Head of caudate nucleus (tissue), 42 donors: ENCODE data around the gene PROCR.
A peak's percentile ranks its signal among the peaks of the same experiment; 100 is the strongest.
"Not testable (repeated sequence)": the region's sequence is repeated elsewhere in the genome, so short reads cannot be mapped to it uniquely, and the experiment has no call there.

Experiments used
- DNase-seq, 42 donors: peaks; one replicate each; pipeline versions ENCODE4 v3.0.0 to v3.0.0-alpha.2; 2020 to 2021; ENCODE audit warnings: mixed read lengths in 7 of 42
- intact Hi-C: fragments of 100-400 bp; cut with DNase I; formaldehyde crosslinking; loops from one replicate; pipeline ENCODE4 v1.15.0; 2022

Gene PROCR

DNA sequence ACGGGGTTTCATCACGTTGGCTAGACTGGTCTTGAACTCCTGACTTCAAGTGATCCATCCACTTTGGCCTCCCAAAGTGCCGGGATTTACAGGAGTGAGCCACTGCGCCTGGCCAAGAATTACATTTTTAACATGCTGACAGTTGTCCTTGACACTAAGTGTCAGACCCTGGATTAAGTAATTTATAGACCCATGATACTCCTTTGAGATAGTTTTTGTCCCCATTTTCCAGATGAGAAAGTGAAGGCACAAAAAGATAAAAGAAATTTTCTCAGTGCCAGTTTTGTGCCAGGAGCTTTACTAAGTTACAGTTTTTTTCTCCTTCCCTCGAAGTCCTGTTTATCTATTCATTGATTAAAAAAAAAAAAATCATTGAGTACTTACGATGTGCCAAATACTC is 14.9 kb upstream of the PROCR start:
- intact Hi-C loops = no loop called here
- DNase-seq = no peak

- intact Hi-C loops = not testable (repeated sequence)
Observed at GRCh38 chr20:35160341-35160740, 11.5 kb upstream of the PROCR start.

GRCh38 chr20:35164531-35164930 is 7.3 kb upstream of the PROCR start:
- intact Hi-C loops, DNase-seq: not testable (repeated sequence)

More at GRCh38 chr20:35160341-35160740, 11.5 kb upstream of the PROCR start:
- not testable (repeated sequence) for DNase-seq

DNA sequence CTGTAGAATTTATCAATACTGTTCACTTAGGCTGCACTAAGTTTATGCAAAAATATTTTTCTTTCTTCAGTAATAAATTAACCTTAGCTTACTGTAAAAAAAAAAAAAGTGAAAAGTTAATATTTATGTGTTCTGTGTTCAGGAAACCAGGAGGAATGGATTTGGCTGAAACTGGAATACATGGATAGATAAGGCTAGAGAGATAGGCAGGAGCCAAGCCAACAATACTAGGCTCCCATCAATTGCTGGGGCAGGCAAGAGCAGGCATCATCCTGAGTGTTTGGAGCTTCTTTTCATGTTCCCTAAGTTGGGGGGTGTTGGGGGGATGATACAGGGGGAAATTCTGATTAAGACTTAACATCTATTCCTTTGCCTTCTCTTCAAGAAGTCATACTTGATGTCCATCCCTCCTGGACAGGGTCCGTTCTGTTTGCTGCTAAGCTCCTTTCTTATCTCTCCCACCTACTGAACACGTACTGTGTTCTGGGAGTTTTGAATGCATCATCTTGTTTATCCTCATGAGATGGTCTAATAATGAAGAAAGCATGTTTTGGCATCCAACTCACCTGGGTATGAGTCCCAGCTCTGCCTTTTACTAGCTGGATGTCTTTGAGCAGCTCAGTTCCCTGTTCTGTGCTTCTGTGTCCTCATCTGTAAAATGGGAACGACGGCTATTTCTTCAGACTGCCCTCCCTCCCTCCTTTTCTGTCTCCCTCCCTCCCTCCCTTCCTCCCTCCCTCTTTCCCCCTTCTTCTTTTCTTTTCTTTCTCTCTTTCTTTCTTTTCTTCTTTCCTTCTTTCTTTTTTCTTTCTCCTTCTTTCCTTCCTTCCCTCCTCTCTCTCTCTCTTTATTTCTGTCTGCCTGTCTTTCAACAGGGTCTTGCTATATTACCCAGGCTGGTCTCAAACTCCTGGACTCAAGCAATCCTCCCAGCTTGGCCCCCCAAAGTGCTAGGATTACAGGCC is 6.4 kb upstream of the PROCR start:
- DNase-seq = no peak
- intact Hi-C loops = no loop called here

DNA sequence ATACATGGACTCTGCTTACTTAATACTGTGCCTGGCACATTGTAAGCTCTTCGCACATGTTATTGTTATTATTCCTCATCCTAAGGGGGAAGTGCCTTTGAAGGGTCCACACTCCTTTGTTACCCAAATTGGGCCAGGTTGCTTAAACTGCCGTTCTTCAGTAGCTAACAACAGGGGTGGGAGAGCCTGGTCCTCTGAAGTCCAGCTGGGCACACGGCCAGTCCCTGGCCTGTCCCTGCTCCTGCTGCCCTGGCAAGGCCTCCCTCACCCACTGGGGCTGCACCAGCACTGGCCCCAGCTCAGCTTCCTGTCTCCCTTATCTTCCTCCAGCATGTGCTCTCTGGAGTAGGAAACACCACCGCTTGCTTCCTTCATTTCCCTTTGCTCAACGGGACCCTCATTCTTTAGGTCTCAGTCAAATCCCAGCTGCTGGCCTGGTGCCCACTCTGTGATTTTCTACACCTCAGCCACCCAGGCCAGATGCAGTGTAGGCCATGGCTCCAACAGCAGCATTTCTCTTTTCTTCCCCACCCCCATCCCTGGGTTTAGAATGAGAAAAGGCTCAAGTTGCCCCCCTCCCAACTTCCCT is 5.5 kb upstream of the PROCR start:
- intact Hi-C loops = no loop called here
- peak in 6 of 42 donors; percentile 12 to 37 (median 22) for DNase-seq

GRCh38 chr20:35167787-35168186 is 4.1 kb upstream of the PROCR start:
- intact Hi-C loops = no loop called here
- no peak for DNase-seq

- intact Hi-C loops, DNase-seq: not testable (repeated sequence)
Observed at GRCh38 chr20:35168701-35169409, 3.0 kb upstream of the PROCR start.

- DNase-seq = no peak
- intact Hi-C loops = no loop called here
Observed at GRCh38 chr20:35171438-35171752, 477 bp upstream of the PROCR start.

GRCh38 chr20:35172434-35172806 is 548 bp downstream of the PROCR start:
- intact Hi-C loops = no loop called here
- no peak for DNase-seq

DNA sequence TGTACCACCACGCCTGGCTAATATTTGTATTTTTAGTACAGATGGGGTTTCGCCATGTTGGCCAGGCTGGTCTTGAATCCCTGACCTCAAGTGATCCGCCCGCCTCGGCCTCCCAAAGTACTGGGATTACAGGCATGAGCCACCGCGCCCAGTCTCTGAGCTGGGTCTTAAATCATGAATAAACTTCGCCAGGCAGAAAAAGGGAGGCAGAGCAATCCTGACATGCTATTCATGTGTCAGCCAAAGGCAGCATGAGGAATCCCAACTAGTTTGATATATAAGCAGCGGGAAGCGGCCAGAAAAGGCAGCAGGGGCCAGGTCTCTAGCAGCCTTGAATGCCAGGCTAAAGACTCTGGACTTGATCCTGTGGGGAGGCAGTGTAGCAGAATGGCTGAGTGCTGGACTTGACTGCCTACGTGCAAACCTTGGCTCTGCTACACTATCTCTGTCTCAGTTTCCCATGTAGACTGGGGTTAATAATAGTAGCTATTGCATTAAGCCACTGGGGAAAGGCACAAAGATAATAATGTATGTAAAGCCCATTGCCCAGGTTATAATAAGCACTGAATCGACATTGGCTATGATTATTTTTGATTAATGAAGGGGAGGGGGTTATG is 1.8 kb downstream of the PROCR start:
- intact Hi-C loops = no loop called here
- no peak for DNase-seq

GRCh38 chr20:35174458-35175216 is 2.8 kb downstream of the PROCR start:
- intact Hi-C loops = no loop called here
- DNase-seq = peak in 9 of 42 donors; percentile 4 to 45 (median 18)

DNA sequence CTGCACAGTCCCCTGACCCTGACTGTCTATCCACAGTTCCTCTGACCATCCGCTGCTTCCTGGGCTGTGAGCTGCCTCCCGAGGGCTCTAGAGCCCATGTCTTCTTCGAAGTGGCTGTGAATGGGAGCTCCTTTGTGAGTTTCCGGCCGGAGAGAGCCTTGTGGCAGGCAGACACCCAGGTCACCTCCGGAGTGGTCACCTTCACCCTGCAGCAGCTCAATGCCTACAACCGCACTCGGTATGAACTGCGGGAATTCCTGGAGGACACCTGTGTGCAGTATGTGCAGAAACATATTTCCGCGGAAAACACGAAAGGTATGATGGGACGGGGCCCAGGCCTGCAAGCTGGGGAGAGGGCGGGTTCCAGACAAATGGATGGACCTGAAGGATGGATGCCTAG is 4.3 kb downstream of the PROCR start:
- intact Hi-C loops = no loop called here

GRCh38 chr20:35179292-35180212 is 7.7 kb downstream of the PROCR start:
- no peak for DNase-seq
- intact Hi-C loops = no loop called here

More for the DNA sequence above, 4.3 kb downstream of the PROCR start:
- no peak for DNase-seq

DNA sequence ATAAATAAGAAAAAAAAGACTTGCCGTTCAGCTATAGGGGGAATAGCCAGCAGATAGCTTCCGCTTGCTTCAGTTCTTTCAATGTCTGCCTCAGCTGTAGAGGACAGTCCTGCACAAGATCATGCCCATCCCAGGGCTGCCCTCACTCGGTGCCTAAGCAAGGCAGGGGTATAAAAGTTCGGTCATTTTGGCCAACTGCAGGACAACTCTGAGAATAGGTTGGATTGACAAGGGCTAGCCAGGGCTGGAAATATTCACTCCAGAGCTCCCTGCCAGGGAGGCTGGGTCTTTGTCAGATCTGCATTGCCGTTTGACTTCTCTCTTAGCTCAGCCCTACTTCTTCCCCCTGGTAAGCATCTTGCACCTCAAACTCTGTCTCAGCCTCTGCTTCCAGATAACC is 8.4 kb downstream of the PROCR start:
- DNase-seq = no peak
- intact Hi-C loops = no loop called here

- intact Hi-C loops = no loop called here
- DNase-seq = no peak
Observed at GRCh38 chr20:35181731-35182130, 9.9 kb downstream of the PROCR start.

- intact Hi-C loops, DNase-seq: not testable (repeated sequence)
Observed at GRCh38 chr20:35186691-35187289, 14.9 kb downstream of the PROCR start.

DNA sequence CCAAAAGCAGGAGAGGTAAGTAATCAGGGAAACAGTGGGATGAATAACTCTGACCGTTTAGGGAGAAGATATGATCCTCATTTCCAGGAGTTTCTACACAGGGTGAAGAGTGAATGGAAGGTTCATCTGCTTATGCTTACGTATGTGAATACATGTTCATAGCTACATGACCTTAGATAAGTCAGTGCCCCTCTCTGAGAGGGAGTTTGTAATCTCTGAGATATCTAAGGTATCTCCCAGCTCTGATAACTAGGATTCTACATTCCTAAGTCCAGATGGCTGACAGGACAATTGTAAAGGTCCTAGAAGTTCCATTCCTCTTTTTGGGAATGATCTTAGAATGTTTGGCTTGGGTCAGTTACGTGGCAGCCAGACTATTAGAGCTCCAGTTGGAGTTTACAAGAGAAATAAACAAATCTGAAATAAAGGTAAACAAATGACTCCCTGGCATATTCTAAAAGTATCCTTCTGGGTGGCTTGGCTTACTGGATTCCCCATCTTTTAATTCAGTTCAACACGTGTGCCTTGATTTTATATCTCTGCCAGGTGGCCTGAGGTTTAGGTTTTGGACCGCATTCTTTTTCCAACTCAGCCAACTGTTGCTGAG is 15.8 kb downstream of the PROCR start:
- no peak for DNase-seq
- intact Hi-C loops = no loop called here
